Measurements from ENCODE around the gene IL32.

Gene IL32

GRCh38 chr16:3065069-3065741, at the start of gene IL32:
Gene IL32, plus strand, starts transcription at chr16:3065640. Its CDS starts 172 bp downstream, at chr16:3065812.
- peak; percentile 46 for DNase-seq (ENCODE audit: low read depth)

GRCh38 chr16:3015865-3016521, 49.4 kb upstream of the IL32 start:
- DNase-seq (ENCODE audit: low read depth) = no peak

GRCh38 chr16:3017344-3017743, 48.1 kb upstream of the IL32 start:
- DNase-seq (ENCODE audit: low read depth) = no peak

- DNase-seq (ENCODE audit: low read depth) = no peak
Observed at GRCh38 chr16:3017794-3018506, 47.5 kb upstream of the IL32 start, which contains the start of gene CLDN6. Gene CLDN6, minus strand, starts transcription at chr16:3018183. Its CDS starts 2,162 bp downstream, at chr16:3016021.

GRCh38 chr16:3019594-3020246, 45.7 kb upstream of the IL32 start:
- no peak for DNase-seq (ENCODE audit: low read depth)

GRCh38 chr16:3020247-3020603, 45.2 kb upstream of the IL32 start, which contains the start of gene TNFRSF12A:
Gene TNFRSF12A, plus strand, starts transcription at chr16:3020368. Its CDS starts 30 bp downstream, at chr16:3020398.
- DNase-seq (ENCODE audit: low read depth) = peak; percentile 45

GRCh38 chr16:3020604-3021448, 44.6 kb upstream of the IL32 start:
- DNase-seq (ENCODE audit: low read depth) = peak; percentile 80

- peak; percentile 94 for DNase-seq (ENCODE audit: low read depth)
Observed at GRCh38 chr16:3021449-3022207, 43.8 kb upstream of the IL32 start.

GRCh38 chr16:3022208-3022683, 43.2 kb upstream of the IL32 start:
- peak; percentile 91 for DNase-seq (ENCODE audit: low read depth)

GRCh38 chr16:3022684-3023414, 42.6 kb upstream of the IL32 start:
- DNase-seq (ENCODE audit: low read depth) = peak; percentile 27

GRCh38 chr16:3023415-3023668, 42.1 kb upstream of the IL32 start:
- peak; percentile 69 for DNase-seq (ENCODE audit: low read depth)

GRCh38 chr16:3023669-3024478, 41.6 kb upstream of the IL32 start, which contains the start of the genes HCFC1R1 and THOC6:
Gene HCFC1R1, minus strand, starts transcription at chr16:3023942. Its CDS starts 1 bp downstream, at chr16:3023941.
Gene THOC6, plus strand, starts transcription at chr16:3024035. Its CDS starts 292 bp downstream, at chr16:3024327.
- DNase-seq (ENCODE audit: low read depth) = peak; percentile 95

GRCh38 chr16:3025032-3026002, 40.1 kb upstream of the IL32 start:
- DNase-seq (ENCODE audit: low read depth) = no peak

- no peak for DNase-seq (ENCODE audit: low read depth)
Observed at GRCh38 chr16:3026003-3026378, 39.4 kb upstream of the IL32 start.

- DNase-seq (ENCODE audit: low read depth) = no peak
Observed at GRCh38 chr16:3026609-3027488, 38.6 kb upstream of the IL32 start.

- no peak for DNase-seq (ENCODE audit: low read depth)
Observed at GRCh38 chr16:3027489-3027795, 38.0 kb upstream of the IL32 start.
